ENCODE data around the gene DEPDC5. TPM values are rescaled to one million over a fixed set of nuclear protein-coding genes. Genes with fewer than 3 reads are reported as not detected.

DEPDC5 gene
- total and polyA plus RNA-seq, 10 of the 15 experiments (the other 5 are each of a cell fraction or from before 2014, with no cell fraction given): 3.0 to 38.9 (median 22.8) TPM

DNA sequence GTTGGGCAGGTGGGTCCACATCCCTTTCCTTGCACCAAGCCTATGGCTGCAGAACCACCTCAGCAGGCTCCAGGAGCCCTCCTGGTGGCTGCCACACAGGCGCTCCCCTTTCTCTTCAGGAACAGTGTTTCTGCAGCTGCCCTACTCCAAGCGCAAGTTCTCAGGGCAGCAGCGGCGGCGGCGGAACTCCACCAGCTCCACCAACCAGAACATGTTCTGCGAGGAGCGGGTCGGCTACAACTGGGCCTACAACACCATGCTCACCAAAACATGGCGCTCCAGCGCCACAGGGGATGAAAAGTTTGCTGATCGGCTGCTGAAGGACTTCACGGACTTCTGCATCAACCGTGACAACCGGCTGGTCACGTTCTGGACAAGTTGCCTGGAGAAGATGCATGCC lies 152.3 kb downstream of the DEPDC5 start (continued):
- TF ChIP-seq, protein P1, sequence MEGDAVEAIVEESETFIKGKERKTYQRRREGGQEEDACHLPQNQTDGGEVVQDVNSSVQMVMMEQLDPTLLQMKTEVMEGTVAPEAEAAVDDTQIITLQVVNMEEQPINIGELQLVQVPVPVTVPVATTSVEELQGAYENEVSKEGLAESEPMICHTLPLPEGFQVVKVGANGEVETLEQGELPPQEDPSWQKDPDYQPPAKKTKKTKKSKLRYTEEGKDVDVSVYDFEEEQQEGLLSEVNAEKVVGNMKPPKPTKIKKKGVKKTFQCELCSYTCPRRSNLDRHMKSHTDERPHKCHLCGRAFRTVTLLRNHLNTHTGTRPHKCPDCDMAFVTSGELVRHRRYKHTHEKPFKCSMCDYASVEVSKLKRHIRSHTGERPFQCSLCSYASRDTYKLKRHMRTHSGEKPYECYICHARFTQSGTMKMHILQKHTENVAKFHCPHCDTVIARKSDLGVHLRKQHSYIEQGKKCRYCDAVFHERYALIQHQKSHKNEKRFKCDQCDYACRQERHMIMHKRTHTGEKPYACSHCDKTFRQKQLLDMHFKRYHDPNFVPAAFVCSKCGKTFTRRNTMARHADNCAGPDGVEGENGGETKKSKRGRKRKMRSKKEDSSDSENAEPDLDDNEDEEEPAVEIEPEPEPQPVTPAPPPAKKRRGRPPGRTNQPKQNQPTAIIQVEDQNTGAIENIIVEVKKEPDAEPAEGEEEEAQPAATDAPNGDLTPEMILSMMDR (IDR thresholded peaks at IDR 0.05 in 2 of 3, conservative IDR thresholded peaks at IDR 0.05 in 1 of 3; ENCODE audit: control insufficient read depth in 2 of 3, extremely low read depth in 1 of 3, insufficient read depth in 1 of 3, low read depth in 3 of 3, low read length in 3 of 3): no peak
- no peak for TF ChIP-seq ATF7 (IDR thresholded peaks at IDR 0.05; ENCODE audit: low read depth)
- TF ChIP-seq MXI1 (IDR thresholded peaks at IDR 0.05; ENCODE audit: low read depth, low read length): no peak
- no peak for TF ChIP-seq EZH2 (IDR thresholded peaks at IDR 0.05; ENCODE audit: borderline replicate concordance, control insufficient read depth, low read depth, low read length)

DNA sequence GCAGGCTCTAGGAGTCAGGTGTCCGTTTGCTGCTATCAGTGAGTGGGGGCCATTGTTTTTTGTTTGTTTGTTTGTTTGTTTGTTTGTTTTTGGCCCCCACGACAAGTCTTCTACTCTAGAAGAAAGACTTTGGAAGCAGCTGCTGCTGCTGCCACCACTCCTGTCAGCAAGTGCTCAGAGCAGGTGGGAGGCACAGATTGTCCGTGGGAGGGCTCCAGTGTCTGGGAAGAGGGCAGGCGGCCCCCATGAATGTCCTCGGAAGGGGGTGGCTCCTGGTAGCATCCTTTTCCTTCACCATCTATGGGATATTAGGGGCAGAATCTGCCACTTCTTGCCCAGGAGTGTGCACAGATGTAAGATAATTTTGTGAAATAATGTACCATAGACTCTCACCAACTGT lies 152.8 kb downstream of the DEPDC5 start:
- 88% methylated on average over 5 of the region's 5 CpGs for WGBS (ENCODE audit: insufficient coverage, insufficient replicate concordance, low lambda C conversion rate, missing lambda C conversion rate)
- POLR2A ChIA-PET: no interaction called here
- TF ChIP-seq NR2F1 (conservative IDR thresholded peaks at IDR 0.05) (no peak), NR2C1 (IDR thresholded peaks at IDR 0.05) (no peak), LARP7 (IDR thresholded peaks at IDR 0.05) (no peak), TCF12 (IDR thresholded peaks at IDR 0.05; ENCODE audit: low read depth, low read length) (no peak), RCOR1 (conservative IDR thresholded peaks at IDR 0.05; ENCODE audit: low read depth, low read length) (no peak), ZNF217 (IDR thresholded peaks at IDR 0.05) (no peak), BRCA1 (IDR thresholded peaks at IDR 0.05; ENCODE audit: low read depth, low read length) (no peak), TARDBP (IDR thresholded peaks at IDR 0.05; ENCODE audit: borderline replicate concordance) (no peak), SRF (IDR thresholded peaks at IDR 0.05; ENCODE audit: low read depth in 2 of 2, low read length in 2 of 2) (no peak)
- TF ChIP-seq, protein P2, sequence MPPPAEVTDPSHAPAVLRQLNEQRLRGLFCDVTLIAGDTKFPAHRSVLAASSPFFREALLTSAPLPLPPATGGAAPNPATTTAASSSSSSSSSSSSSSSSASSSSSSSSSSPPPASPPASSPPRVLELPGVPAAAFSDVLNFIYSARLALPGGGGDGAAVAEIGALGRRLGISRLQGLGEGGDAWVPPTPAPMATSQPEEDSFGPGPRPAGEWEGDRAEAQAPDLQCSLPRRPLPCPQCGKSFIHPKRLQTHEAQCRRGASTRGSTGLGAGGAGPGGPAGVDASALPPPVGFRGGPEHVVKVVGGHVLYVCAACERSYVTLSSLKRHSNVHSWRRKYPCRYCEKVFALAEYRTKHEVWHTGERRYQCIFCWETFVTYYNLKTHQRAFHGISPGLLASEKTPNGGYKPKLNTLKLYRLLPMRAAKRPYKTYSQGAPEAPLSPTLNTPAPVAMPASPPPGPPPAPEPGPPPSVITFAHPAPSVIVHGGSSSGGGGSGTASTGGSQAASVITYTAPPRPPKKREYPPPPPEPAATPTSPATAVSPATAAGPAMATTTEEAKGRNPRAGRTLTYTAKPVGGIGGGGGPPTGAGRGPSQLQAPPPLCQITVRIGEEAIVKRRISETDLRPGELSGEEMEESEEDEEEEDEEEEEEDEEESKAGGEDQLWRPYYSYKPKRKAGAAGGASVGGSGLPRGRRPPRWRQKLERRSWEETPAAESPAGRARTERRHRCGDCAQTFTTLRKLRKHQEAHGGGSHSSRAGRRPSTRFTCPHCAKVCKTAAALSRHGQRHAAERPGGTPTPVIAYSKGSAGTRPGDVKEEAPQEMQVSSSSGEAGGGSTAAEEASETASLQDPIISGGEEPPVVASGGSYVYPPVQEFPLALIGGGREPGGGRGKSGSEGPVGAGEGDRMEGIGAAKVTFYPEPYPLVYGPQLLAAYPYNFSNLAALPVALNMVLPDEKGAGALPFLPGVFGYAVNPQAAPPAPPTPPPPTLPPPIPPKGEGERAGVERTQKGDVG (CRISPR knock-in tag; IDR thresholded peaks at IDR 0.05): no peak
- TF ChIP-seq, protein P3, sequence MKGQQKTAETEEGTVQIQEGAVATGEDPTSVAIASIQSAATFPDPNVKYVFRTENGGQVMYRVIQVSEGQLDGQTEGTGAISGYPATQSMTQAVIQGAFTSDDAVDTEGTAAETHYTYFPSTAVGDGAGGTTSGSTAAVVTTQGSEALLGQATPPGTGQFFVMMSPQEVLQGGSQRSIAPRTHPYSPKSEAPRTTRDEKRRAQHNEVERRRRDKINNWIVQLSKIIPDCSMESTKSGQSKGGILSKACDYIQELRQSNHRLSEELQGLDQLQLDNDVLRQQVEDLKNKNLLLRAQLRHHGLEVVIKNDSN (IDR thresholded peaks at IDR 0.05; ENCODE audit: borderline replicate concordance, extremely low read length, insufficient read depth, low read depth, low read length): no peak

More for the DNA sequence above, 152.8 kb downstream of the DEPDC5 start:
- intact Hi-C loops (cut with micrococcal nuclease; ENCODE audit: unreplicated experiment) (no loop called here), in situ Hi-C loops (cut with MboI) (no loop called here)
- no peaks in the 10 kb centered on the region for H3K9me3 ChIP-seq (replicated peaks; ENCODE audit: control insufficient read depth, insufficient read depth, low read length)
- SMC1A ChIA-PET (ENCODE audit: uncharacterized antibody, unreplicated experiment): no interaction called here
- H4K20me1 ChIP-seq (ENCODE audit: control insufficient read depth, insufficient read depth): no peaks in the 10 kb centered on the region
- H3K9ac ChIP-seq (ENCODE audit: control insufficient read depth, insufficient read depth, low read length): no peak overlapping the region
- FAIRE-seq (no peak), DNase-seq (ENCODE audit: low read depth, low spot score) (no peak), ATAC-seq (no peak)
- H3K4me2 ChIP-seq (ENCODE audit: control insufficient read depth, insufficient read depth): no peak overlapping the region
- no peaks in the 10 kb centered on the region for H3K27me3 ChIP-seq (replicated peaks in 1 of 2; ENCODE audit: control insufficient read depth in 2 of 2, insufficient read depth in 2 of 2, low read length in 1 of 2)
- H3K36me3 ChIP-seq (ENCODE audit: control insufficient read depth in 2 of 2, insufficient read depth in 2 of 2, low read length in 1 of 2): peaks cover 3 to 12% of the 10 kb centered on the region in 2 experiments; a peak in 3 of 4 replicates
- RAD21 ChIA-PET (ENCODE audit: unreplicated experiment): no interaction called here
- no peaks in the 10 kb centered on the region for H3K4me1 ChIP-seq (ENCODE audit: control insufficient read depth, insufficient read depth, low read length)
- H3K27ac ChIP-seq (ENCODE audit: control insufficient read depth, insufficient read depth): no peak overlapping the region
- no TSS peak for BruUV-seq (replicated peaks)
- CTCF ChIA-PET: no interaction called here
- H3K4me3 ChIP-seq: no peak overlapping the region
- no peak overlapping the region for H2AFZ ChIP-seq (ENCODE audit: control insufficient read depth, low read depth, low read length)
- no peaks in the 10 kb centered on the region for H3K79me2 ChIP-seq (ENCODE audit: control insufficient read depth, insufficient read depth, low read length)
